ENCODE data around the gene SLC6A4. TPM values are rescaled to one million over a fixed set of nuclear protein-coding genes. Genes with fewer than 3 reads are reported as not detected.

Gene SLC6A4
- total RNA-seq, 4 donors from 2014 or later, result 1.1 to 2.3 (median 1.2) TPM

DNA sequence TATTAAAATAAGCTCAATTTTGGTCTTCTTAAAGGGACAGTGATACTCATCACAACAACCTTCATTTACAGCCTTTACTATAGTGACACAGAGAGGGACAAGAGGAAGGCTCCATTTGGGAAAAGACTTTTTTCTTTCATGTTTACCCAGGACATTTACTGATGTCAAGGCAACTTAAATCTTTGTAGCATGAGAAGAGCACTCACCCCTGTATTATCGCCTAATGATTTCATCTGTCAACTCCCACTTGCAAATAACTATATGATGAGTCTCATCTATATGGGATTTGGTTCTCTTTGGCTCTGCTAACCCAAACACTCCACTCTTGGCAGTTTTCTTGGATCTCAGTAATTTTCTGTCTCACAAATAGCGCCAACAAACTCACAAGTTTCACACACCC, 32.1 kb upstream of the SLC6A4 start:
- no peak for TF ChIP-seq CTCF (IDR thresholded peaks at IDR 0.05)
- DNase-seq (ENCODE audit: low spot score) (no peak), ATAC-seq (ENCODE audit: low FRiP score) (no peak)

DNA sequence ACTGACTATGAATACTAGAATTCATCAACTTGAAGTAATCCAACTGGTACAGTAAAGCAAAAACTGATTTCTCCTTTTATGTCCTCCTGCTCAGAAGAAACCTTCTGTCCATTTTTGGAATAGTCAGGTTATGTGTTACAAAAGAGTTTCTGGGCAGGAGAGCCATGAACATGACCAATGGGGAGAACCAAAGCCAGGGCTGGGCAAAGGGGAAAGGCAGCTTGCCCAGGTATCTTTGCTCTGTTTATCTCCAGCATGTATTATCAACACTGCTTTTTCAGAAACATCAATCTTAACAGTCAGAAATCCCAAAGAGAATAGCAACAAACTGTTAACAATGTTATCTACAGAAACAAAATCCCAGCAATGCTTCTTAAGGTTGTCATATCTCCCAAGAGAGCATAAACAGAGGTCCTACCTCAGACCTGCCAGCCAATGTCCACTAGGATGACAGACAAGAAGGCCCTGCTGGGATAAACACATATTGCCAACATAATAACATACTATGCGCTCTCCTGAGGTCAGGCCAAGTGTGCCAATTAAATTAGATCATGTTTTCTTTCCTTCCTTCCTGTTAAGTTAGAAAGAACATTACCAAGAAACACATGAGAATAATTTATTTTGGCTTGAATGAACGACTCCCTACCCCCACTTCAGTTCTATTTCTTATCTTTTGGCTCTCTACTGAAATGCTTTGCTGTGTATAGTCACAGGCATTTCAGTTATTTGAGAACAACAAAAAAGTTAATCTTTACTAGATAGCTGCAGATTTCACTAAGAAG, 28.2 kb upstream of the SLC6A4 start:
- peak; percentile 74 for ATAC-seq (ENCODE audit: low FRiP score)
- no peak for TF ChIP-seq CTCF (IDR thresholded peaks at IDR 0.05)
- no peak for DNase-seq (ENCODE audit: low spot score)

DNA sequence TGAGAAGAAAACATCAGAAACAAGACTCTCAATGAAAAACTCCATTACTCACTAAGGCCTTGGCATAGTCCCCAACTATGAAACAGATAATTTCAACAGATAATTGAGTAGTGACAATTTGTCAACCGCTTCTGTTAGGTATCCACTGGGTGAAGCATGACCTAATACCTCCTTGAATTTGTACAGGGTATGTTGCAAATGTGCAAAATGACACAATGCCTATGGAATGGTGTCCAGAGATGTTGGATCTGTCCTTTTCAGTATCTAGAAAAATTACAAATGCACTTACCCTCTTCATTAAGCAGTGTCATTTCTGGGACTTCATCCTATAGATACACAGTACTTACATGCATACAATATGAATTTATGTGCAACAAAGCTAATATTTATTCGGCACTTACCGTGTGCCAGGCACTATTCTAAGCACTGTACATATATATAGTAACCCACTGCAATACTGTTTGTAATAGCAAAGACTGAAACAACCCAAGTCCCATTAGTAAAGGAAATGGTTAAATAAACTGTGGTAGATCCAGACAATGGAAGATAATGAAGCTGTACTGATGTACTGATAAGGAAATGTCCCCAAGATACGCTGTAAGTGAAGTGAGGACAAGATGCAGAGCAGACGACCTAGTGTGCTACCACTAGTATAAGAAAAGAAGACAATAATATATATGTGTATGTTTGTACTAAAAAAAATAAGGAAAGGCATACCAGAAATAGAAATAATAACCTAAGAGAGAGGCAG, 21.4 kb upstream of the SLC6A4 start:
- ATAC-seq (ENCODE audit: low FRiP score) (no peak), DNase-seq (ENCODE audit: low spot score) (no peak)
- TF ChIP-seq CTCF (IDR thresholded peaks at IDR 0.05), result no peak

DNA sequence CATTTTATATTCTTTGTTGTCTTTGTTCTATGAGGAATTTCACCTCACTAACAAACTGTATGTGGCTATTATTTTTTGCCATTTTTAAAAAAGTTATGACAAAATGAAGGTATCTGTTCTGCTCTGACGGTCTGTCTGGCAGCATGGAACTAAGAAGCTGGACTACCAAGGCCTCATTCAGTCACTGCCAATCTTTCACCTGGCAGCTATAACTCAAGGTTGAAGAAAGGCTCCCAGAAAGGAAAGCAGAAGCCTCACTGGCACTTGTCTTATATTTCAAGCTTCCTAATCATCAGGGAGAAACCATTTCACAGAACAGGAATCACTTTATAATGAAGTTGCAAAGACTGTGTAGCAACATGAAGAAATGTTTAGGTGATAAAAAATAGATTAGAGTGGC, 18.7 kb upstream of the SLC6A4 start:
- TF ChIP-seq CTCF (IDR thresholded peaks at IDR 0.05), result no peak
- ATAC-seq (ENCODE audit: low FRiP score) (no peak), DNase-seq (ENCODE audit: low spot score) (no peak)

DNA sequence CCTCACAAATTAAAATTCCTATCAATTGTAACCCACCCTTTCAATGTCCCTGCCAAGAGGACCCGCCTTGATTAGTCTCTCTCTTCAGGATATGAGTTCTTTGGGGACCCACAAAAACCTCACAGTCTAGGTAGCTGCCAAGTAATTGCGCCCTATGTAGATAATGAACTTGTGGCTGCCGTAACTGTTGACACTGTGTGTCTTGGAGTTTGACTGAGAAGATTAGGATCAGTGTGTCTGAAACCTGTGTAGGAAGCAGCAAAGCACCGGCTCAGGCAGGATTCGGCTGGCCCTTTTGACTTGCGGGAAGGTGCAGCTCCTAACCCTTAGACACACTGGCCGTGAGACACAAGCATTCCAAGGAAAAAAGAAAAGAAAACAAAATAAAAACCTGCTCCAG, 17.8 kb upstream of the SLC6A4 start:
- DNase-seq (ENCODE audit: low spot score) (no peak), ATAC-seq (ENCODE audit: low FRiP score) (no peak)
- no peak for TF ChIP-seq CTCF (IDR thresholded peaks at IDR 0.05)

GRCh38 chr17:30251931-30252330, 16.4 kb upstream of the SLC6A4 start:
- DNase-seq (ENCODE audit: low spot score), result no peak
- TF ChIP-seq CTCF (IDR thresholded peaks at IDR 0.05), result no peak
- no peak for ATAC-seq (ENCODE audit: low FRiP score)

- TF ChIP-seq CTCF (IDR thresholded peaks at IDR 0.05), result no peak
- ATAC-seq (ENCODE audit: low FRiP score) (peak; percentile 40), DNase-seq (ENCODE audit: low spot score) (no peak)
Observed at GRCh38 chr17:30249460-30249859, 14.0 kb upstream of the SLC6A4 start.

Measured in omental fat pad (tissue), 4 donors.